ENCODE results near the gene HLA-DPA1. TPM values are rescaled to one million over a fixed set of nuclear protein-coding genes. Genes with fewer than 3 reads are reported as not detected.
A peak's percentile ranks its signal among the peaks of the same experiment; 100 is the strongest.

Gene HLA-DPA1
- total RNA-seq, 1 experiment from 2014 or later, result 0.69 TPM

DNA sequence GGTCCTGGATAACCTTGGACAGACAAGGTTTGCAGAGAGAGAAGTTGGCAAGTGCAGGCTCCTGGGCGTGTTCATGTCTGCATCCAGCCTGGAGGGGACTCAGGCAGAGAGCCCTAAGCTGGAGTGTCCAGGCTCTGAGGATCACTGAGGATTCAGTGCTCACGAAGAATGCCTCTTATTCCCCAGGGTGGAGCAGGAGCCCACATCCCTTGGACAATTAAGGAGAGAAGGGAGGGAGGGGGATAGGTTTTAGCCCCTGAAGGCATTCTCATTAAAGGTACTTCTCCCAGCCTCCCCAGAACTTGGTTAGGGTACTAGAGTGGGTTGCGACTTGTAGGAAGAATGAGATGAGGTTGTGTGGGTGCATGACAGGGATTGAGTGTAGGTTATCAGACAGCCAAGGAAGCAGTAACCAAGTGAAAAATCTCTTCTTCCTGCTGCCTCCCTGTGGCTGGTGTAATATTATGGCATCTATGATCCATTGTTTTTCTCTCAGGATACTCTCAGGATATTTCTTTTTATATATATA, 3.0 kb upstream of the HLA-DPA1 start:
- no TSS peak for BruUV-seq (replicated peaks)
- ChIA-PET POLR2A (no interaction called here), CTCF (no interaction called here)
- TF ChIP-seq, protein P1, sequence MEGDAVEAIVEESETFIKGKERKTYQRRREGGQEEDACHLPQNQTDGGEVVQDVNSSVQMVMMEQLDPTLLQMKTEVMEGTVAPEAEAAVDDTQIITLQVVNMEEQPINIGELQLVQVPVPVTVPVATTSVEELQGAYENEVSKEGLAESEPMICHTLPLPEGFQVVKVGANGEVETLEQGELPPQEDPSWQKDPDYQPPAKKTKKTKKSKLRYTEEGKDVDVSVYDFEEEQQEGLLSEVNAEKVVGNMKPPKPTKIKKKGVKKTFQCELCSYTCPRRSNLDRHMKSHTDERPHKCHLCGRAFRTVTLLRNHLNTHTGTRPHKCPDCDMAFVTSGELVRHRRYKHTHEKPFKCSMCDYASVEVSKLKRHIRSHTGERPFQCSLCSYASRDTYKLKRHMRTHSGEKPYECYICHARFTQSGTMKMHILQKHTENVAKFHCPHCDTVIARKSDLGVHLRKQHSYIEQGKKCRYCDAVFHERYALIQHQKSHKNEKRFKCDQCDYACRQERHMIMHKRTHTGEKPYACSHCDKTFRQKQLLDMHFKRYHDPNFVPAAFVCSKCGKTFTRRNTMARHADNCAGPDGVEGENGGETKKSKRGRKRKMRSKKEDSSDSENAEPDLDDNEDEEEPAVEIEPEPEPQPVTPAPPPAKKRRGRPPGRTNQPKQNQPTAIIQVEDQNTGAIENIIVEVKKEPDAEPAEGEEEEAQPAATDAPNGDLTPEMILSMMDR (IDR thresholded peaks at IDR 0.05), result no peak
- TF ChIP-seq TCF7L2 (IDR thresholded peaks at IDR 0.05; ENCODE audit: low read depth, low read length) (no peak), POLR2AphosphoS5 (IDR thresholded peaks at IDR 0.05; ENCODE audit: low read depth, low read length) (no peak), SIN3A (IDR thresholded peaks at IDR 0.05; ENCODE audit: borderline replicate concordance, insufficient read depth, low read depth, low read length) (no peak)
- TF ChIP-seq, protein P2, sequence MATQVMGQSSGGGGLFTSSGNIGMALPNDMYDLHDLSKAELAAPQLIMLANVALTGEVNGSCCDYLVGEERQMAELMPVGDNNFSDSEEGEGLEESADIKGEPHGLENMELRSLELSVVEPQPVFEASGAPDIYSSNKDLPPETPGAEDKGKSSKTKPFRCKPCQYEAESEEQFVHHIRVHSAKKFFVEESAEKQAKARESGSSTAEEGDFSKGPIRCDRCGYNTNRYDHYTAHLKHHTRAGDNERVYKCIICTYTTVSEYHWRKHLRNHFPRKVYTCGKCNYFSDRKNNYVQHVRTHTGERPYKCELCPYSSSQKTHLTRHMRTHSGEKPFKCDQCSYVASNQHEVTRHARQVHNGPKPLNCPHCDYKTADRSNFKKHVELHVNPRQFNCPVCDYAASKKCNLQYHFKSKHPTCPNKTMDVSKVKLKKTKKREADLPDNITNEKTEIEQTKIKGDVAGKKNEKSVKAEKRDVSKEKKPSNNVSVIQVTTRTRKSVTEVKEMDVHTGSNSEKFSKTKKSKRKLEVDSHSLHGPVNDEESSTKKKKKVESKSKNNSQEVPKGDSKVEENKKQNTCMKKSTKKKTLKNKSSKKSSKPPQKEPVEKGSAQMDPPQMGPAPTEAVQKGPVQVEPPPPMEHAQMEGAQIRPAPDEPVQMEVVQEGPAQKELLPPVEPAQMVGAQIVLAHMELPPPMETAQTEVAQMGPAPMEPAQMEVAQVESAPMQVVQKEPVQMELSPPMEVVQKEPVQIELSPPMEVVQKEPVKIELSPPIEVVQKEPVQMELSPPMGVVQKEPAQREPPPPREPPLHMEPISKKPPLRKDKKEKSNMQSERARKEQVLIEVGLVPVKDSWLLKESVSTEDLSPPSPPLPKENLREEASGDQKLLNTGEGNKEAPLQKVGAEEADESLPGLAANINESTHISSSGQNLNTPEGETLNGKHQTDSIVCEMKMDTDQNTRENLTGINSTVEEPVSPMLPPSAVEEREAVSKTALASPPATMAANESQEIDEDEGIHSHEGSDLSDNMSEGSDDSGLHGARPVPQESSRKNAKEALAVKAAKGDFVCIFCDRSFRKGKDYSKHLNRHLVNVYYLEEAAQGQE (IDR thresholded peaks at IDR 0.05; ENCODE audit: insufficient read depth in 1 of 2, low read depth in 2 of 2, low read length in 1 of 2), result no peak
- Histone ChIP-seq H3K9me3 (ENCODE audit: control insufficient read depth, insufficient read depth, low read depth, low read length) (no peaks in the 10 kb centered on the region), H3K36me3 (ENCODE audit: control insufficient read depth, insufficient read depth, low read length) (no peaks in the 10 kb centered on the region), H3K4me3 (ENCODE audit: low read depth in 2 of 2, low read length in 2 of 2) (no peak overlapping the region), H3K27ac (ENCODE audit: low read length) (no peak overlapping the region), H3K4me1 (ENCODE audit: control insufficient read depth, insufficient read depth, low read length) (no peaks in the 10 kb centered on the region), H3K27me3 (ENCODE audit: control insufficient read depth, insufficient read depth, low read length) (peaks cover 12% of the 10 kb centered on the region)
- ATAC-seq (no peak), DNase-seq (ENCODE audit: low read depth, low spot score) (no peak)
- intact Hi-C loops (cut with micrococcal nuclease; ENCODE audit: unreplicated experiment), result no loop called here
- in situ Hi-C loops (cut with HindIII; ENCODE audit: low pct_unique_long_range_greater_than_20kb, low sequenced_read_pairs), result no loop called here

GRCh38 chr6:33075568-33076405, 2.3 kb upstream of the HLA-DPA1 start, which contains the start of gene HLA-DPB1:
Gene HLA-DPB1 (plus strand): TSS chr6:33075990. CDS start chr6:33076042, 52 bp downstream.
- TF ChIP-seq POLR2AphosphoS5 (IDR thresholded peaks at IDR 0.05; ENCODE audit: low read depth, low read length) (no peak), TCF7L2 (IDR thresholded peaks at IDR 0.05; ENCODE audit: low read depth, low read length) (no peak), SIN3A (IDR thresholded peaks at IDR 0.05; ENCODE audit: borderline replicate concordance, insufficient read depth, low read depth, low read length) (no peak)
- TF ChIP-seq, protein P2 (IDR thresholded peaks at IDR 0.05; ENCODE audit: insufficient read depth in 1 of 2, low read depth in 2 of 2, low read length in 1 of 2), result no peak
- TF ChIP-seq, protein P1 (IDR thresholded peaks at IDR 0.05), result no peak
- peak; percentile 74; the same call in 1 of the 2 replicates for ATAC-seq
- Histone ChIP-seq H3K36me3 (ENCODE audit: control insufficient read depth, insufficient read depth, low read length) (no peaks in the 10 kb centered on the region), H3K27ac (ENCODE audit: low read length) (no peak within 1 kb of the TSS), H3K9me3 (ENCODE audit: control insufficient read depth, insufficient read depth, low read depth, low read length) (no peaks in the 10 kb centered on the region), H3K27me3 (ENCODE audit: control insufficient read depth, insufficient read depth, low read length) (peaks cover 18% of the 10 kb centered on the region), H3K4me3 (ENCODE audit: low read depth in 2 of 2, low read length in 2 of 2) (no peak within 1 kb of the TSS), H3K4me1 (ENCODE audit: control insufficient read depth, insufficient read depth, low read length) (no peaks in the 10 kb centered on the region)
- intact Hi-C loops (cut with micrococcal nuclease; ENCODE audit: unreplicated experiment), result no loop called here
- DNase-seq (ENCODE audit: low read depth, low spot score), result no peak
- BruUV-seq (replicated peaks), result no TSS peak
- ChIA-PET POLR2A (no interaction called here), CTCF (no interaction called here)
- in situ Hi-C loops (cut with HindIII; ENCODE audit: low pct_unique_long_range_greater_than_20kb, low sequenced_read_pairs), result no loop called here
